Activated CD4-positive, CD25-positive, alpha-beta regulatory T cell (primary cell): ENCODE measurements around the gene ACTN1.
"Not testable (repeated sequence)": the region's sequence is repeated elsewhere in the genome, so short reads cannot be mapped to it uniquely, and the experiment has no call there.

Experiments used
- DNase-seq, 4 experiments: peaks; one replicate each; lab custom pipeline; 2025; lab: John Stamatoyannopoulos, UW

The ACTN1 gene

DNA sequence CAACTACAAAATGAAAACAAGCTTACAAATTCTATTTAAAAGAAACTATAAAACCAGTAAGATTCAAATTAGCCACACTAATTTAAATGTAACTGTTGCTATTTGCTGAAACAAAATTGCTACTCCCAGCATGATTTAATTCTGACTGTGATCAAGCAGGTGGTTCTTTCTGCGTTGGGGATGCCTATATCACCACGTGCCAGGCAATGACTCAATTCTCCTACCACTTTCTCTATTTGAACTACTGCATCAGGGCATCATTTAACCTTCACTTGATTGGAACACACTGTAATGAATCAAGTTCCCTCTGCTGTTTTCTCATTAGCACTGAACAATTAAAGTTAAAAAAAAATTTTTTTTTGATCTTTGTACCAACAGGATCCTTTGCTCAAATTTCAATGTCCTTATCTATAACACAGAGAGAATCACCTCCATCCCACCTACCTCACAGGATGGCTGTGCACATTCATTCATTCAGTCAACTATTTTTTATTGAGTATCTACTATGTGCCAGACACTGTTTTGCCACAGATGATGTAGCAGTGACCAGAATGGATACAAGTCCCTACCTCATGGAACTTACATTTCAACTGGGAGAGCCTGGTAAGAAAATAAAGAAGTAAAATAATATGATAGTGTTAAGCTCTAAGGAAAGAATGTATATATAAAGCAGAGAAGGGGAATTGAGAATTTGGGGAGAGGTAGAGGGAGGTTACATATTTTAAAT, 8.0 kb upstream of the ACTN1 start:
- no peak for DNase-seq

GRCh38 chr14:68986225-68986624, 7.1 kb upstream of the ACTN1 start:
- DNase-seq: no peak

GRCh38 chr14:68984686-68985085, 5.6 kb upstream of the ACTN1 start:
- DNase-seq: no peak

DNA sequence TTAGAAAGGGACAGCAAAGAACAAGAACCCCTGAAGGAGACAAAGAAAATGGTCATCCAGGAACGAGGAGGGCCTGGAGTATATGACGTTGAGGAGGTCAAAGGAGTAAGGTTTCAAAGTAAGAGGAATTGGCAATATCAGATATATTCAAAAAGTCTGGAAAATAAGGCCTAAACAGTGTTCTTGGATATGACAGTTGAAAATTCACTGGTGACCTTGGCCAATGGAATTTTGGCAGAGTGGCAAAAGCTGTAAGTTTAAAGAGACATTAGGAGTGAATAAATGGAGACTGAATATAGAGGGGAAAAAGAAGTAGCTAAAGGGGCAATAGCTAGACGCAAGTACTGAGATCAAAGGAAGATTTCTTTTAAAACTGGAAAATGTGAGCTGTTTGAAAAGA, 4.1 kb upstream of the ACTN1 start:
- no peak for DNase-seq

- no peak for DNase-seq
Measured at GRCh38 chr14:68982581-68982980, 3.5 kb upstream of the ACTN1 start.

DNA sequence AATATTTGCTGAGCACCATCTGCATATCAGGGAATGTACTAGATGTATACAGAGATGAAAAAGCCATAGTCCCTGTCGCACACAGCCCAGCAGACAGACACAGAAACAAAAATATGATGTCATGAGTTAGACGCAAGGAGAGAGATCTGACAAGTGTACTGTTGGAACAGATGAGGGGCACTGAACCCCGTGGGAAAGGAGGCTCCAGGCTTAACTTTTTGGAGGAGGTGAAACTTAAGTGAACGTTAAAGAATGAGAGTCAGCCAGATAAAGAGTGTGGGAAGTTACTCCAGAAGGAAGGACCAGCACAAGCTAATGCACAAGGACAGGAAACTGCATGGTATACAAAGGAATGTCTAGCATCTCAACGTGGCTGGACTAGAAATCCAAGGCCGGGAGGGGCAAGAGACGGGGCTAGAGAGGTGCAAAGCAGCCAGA, 2.5 kb upstream of the ACTN1 start:
- no peak for DNase-seq

DNA sequence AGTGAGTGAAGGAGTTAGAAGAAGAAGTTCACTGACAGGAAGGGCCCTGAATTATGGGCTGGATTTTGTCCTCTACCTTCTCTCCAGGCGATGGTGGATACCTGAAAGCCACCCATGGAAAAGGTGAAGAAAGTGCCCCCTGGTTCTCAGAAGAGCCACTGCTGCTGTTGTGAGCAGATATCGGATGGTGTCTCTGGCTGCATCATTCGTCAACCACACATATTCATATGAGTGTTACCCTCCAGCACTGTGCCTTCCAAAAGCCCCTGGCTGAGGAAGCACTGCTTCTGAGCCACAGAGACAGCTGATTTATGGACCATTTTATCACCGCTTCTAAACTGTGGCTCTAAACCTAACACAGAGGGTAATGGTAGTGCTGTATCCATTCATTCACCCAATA, 2.0 kb upstream of the ACTN1 start:
- DNase-seq: no peak

DNA sequence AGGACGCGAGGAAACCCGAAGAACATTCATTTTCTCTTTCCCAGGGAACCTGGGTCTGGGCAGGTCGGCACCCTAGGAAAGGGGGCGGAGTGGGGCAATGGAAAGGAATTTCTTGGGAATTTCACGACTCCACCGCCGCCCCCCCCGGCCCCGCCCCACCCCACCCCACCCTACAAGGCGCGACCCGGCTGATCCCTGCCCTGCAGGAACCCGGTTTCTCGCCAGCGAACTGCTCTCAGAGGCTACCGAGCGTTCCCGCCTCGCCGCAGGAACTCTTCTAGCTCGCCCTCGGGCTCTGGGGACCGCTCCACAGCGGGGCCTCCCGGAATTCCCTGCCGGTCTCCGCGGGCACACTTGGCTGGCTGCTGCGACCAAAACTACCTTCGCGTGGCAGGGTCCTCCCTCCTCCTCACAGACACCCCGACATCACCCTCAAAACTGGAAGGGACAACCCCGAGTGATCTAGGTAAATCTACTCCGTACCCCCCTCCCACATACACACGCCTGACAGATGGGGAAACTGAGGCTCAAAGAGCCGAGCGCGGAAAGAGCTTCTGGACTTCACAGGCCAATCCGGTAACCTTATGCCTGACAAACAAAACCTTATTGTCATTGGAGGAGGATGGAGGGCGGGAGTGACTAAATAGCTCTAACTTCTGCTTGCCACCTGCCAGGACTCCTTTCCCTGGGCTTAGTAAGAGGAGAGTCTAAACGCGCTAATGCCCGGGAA, 785 bp upstream of the ACTN1 start:
- DNase-seq: no peak

- DNase-seq: peak in 1 of 4 experiments; percentile 9
Measured at GRCh38 chr14:68978172-68978911, 760 bp downstream of the ACTN1 start.

GRCh38 chr14:68977718-68978171, 1.4 kb downstream of the ACTN1 start:
- peak in 2 of 4 experiments; percentile 14 to 27 for DNase-seq

- DNase-seq: no peak
Measured at GRCh38 chr14:68977180-68977717, 1.9 kb downstream of the ACTN1 start.

- no peak for DNase-seq
Measured at GRCh38 chr14:68976160-68977067, 2.7 kb downstream of the ACTN1 start.

GRCh38 chr14:68975667-68976066, 3.4 kb downstream of the ACTN1 start:
- DNase-seq: no peak

GRCh38 chr14:68974759-68975347, 4.2 kb downstream of the ACTN1 start:
- DNase-seq: no peak

- no peak for DNase-seq
Measured at GRCh38 chr14:68973639-68974038, 5.5 kb downstream of the ACTN1 start.

GRCh38 chr14:68973219-68973565, 5.9 kb downstream of the ACTN1 start:
- not testable (repeated sequence) for DNase-seq

- DNase-seq: no peak
Measured at GRCh38 chr14:68972507-68973218, 6.4 kb downstream of the ACTN1 start.

DNA sequence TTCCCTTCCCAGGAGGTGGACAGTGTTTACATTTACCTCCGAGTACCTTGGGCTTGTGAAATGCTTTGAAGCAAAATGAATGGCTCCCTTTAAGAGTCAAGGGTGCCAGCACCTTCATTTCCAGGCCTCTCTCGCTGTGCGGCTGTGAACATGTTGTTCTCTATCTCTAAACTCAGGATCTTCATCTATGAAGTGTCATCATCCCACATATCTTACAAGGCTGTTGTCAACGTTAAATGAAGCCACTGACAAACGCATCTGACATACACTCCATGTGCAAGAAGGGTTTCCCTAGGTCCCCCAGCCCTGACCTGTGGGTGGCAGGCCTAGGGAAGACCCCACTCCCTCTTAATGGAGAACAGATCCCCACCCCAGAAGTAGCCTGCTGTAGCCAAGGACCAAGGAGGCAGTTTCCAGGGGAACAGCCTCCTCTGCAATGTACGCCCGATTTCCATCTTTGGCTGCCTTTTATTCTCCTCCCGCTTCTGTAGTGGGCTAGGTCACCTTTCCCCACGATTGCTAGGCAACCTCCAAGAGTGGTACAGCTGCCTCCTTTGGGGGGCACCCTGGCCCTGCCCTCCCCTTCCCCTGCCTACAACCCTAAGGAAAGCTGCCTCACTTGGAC, 7.6 kb downstream of the ACTN1 start:
- DNase-seq: no peak

GRCh38 chr14:68970736-68971135, 8.4 kb downstream of the ACTN1 start:
- no peak for DNase-seq

GRCh38 chr14:68970038-68970612, 9.0 kb downstream of the ACTN1 start:
- DNase-seq: no peak
